Endothelial cell of umbilical vein (primary cell): ENCODE data around the gene NFATC2. TPM values are rescaled to one million over a fixed set of nuclear protein-coding genes. Genes with fewer than 3 reads are reported as not detected.

Source experiments
- BruUV-seq: library from RNA; stranded (reverse); fragments of 400-500 nt; replicated peaks from 2 replicates; lab custom pipeline; 2021; lab: Mats Ljungman, UMichigan
- CTCF ChIA-PET: fragments of 300-600, 350-600 bp; sonication (Branson Sonifier 250); formaldehyde crosslinking; loops from one replicate; lab custom pipeline; 2021; ENCODE audit warnings: antibody characterized with exemption, inconsistent platforms; lab: Charles Lee
- POLR2A ChIA-PET: fragments of 300-600, 350-600 bp; sonication (Branson Sonifier 250); formaldehyde crosslinking; loops from one replicate; lab custom pipeline; 2021; ENCODE audit warnings: antibody characterized with exemption, inconsistent platforms; lab: Charles Lee
- DNase-seq: peaks from one replicate; pipeline ENCODE4 v3.0.0-alpha.2; 2011; ENCODE audit warnings: low read depth, low spot score
- FAIRE-seq: peaks from 2 replicates; lab custom pipeline; 2011; peaks lifted over from hg19 to GRCh38; lab: Jason Lieb, UNC
- H2AFZ ChIP-seq: 2 replicates; pipeline ENCODE4 v1.6.0; 2012; ENCODE audit warnings: low read depth, low read length, control low read depth, inconsistent platforms
- H3K27ac ChIP-seq: 2 replicates; pipeline ENCODE4 v1.5.1; 2011; ENCODE audit warnings: low read depth, mild to moderate bottlenecking, control low read depth, low read length, moderate library complexity; ENCODE audit not compliant: insufficient read depth
- H3K27me3 ChIP-seq, 2 experiments: 2 replicates each; pipeline versions ENCODE4 v1.6.0 to v1.6.1; 2011; ENCODE audit warnings: low read length in 2 of 2, mixed read lengths in 1 of 2; ENCODE audit not compliant: control insufficient read depth in 2 of 2, insufficient read depth in 2 of 2
- H3K36me3 ChIP-seq, 2 experiments: 2 replicates in 1 of 2; 3 replicates in 1 of 2; pipeline ENCODE4 v1.5.1; 2011; ENCODE audit warnings: low read length in 2 of 2, mild to moderate bottlenecking in 1 of 2, moderate library complexity in 1 of 2; ENCODE audit not compliant: control insufficient read depth in 2 of 2, insufficient read depth in 2 of 2; ENCODE audit errors: extremely low read depth in 1 of 2
- H3K4me1 ChIP-seq: 3 replicates; pipeline ENCODE4 v1.5.1; 2011; ENCODE audit warnings: mild to moderate bottlenecking, low read length; ENCODE audit not compliant: control insufficient read depth, insufficient read depth; ENCODE audit errors: extremely low read depth
- H3K4me2 ChIP-seq: 2 replicates; pipeline ENCODE4 v1.6.1; 2011; ENCODE audit warnings: low read length, control low read depth, mixed read lengths; ENCODE audit not compliant: insufficient read depth
- H3K4me3 ChIP-seq, 3 experiments: fragments of 200-600 bp in 1 of 3; sonication (generic), shearing (Covaris generic) in 1 of 3; replicated peaks in 1 of 3; 2 replicates each; pipeline ENCODE4 v1.5.1; 2011 to 2016; ENCODE audit warnings: control low read depth in 3 of 3, low read length in 3 of 3, mild to moderate bottlenecking in 2 of 3, inconsistent platforms in 1 of 3, low read depth in 1 of 3, moderate library complexity in 1 of 3; ENCODE audit not compliant: insufficient read depth in 1 of 3
- H3K79me2 ChIP-seq: 2 replicates; pipeline ENCODE4 v1.6.0; 2012; ENCODE audit warnings: low read length, inconsistent platforms; ENCODE audit not compliant: control insufficient read depth, insufficient read depth
- H3K9ac ChIP-seq: replicated peaks from 2 replicates; pipeline ENCODE3; 2011; ENCODE audit warnings: low read length, control low read depth; ENCODE audit not compliant: insufficient read depth; ENCODE audit errors: extremely low read depth
- H3K9me1 ChIP-seq: replicated peaks from 3 replicates; pipeline ENCODE4 v1.6.0; 2011; ENCODE audit warnings: mild to moderate bottlenecking, low read length; ENCODE audit not compliant: control insufficient read depth, insufficient read depth; ENCODE audit errors: extremely low read depth
- H3K9me3 ChIP-seq: replicated peaks from 2 replicates; pipeline ENCODE4 v1.5.1; 2012; ENCODE audit warnings: low read length, inconsistent platforms; ENCODE audit not compliant: control insufficient read depth, insufficient read depth
- H4K20me1 ChIP-seq: replicated peaks from 2 replicates; pipeline ENCODE3; 2011; ENCODE audit warnings: mild to moderate bottlenecking, low read length; ENCODE audit not compliant: control insufficient read depth, insufficient read depth; ENCODE audit errors: extremely low read depth
- CTCF ChIP-seq, 2 donors: IDR thresholded peaks; 1 replicate in 1 of 2; 2 replicates in 1 of 2; pipeline ENCODE4 v1.5.1; 2011; ENCODE audit warnings: low read length in 2 of 2, mild to moderate bottlenecking in 2 of 2, moderate library complexity in 2 of 2, control low read depth in 1 of 2, inconsistent platforms in 1 of 2, low read depth in 1 of 2; ENCODE audit not compliant: insufficient read depth in 1 of 2; ENCODE audit errors: extremely low read depth in 1 of 2
- EZH2 ChIP-seq: IDR thresholded peaks from 2 replicates; pipeline ENCODE4 v1.6.1; 2012; ENCODE audit warnings: borderline replicate concordance, low read depth, mild to moderate bottlenecking, moderate library complexity, low read length, inconsistent platforms; ENCODE audit not compliant: severe bottlenecking
- FOS ChIP-seq: IDR thresholded peaks from 2 replicates; pipeline ENCODE4 v1.6.1; 2011; ENCODE audit warnings: mild to moderate bottlenecking, low read length, moderate library complexity, borderline replicate concordance; ENCODE audit not compliant: insufficient read depth
- GATA2 ChIP-seq: IDR thresholded peaks from 2 replicates; pipeline ENCODE4 v1.7.0; 2011; ENCODE audit warnings: low read depth, mild to moderate bottlenecking, moderate library complexity, mixed read lengths, low read length; ENCODE audit not compliant: insufficient read length, insufficient read depth
- JUN ChIP-seq: IDR thresholded peaks from 2 replicates; pipeline ENCODE4 v1.6.1; 2011; ENCODE audit warnings: borderline replicate concordance, low read depth; ENCODE audit not compliant: insufficient read length, insufficient read depth
- MAX ChIP-seq: IDR thresholded peaks from 2 replicates; pipeline ENCODE4 v1.6.1; 2011; ENCODE audit not compliant: insufficient read depth, insufficient read length
- MYC ChIP-seq: IDR thresholded peaks from one replicate; pipeline ENCODE4 v1.6.1; 2011; ENCODE audit warnings: mild to moderate bottlenecking, low read depth, low read length
- POLR2A ChIP-seq: IDR thresholded peaks from 2 replicates; pipeline ENCODE4 v1.6.1; 2012; ENCODE audit warnings: low read depth, mild to moderate bottlenecking, control low read depth, low read length
- POLR2AphosphoS5 ChIP-seq: IDR thresholded peaks from 2 replicates; pipeline ENCODE4 v1.6.1; 2012; ENCODE audit warnings: low read depth, mild to moderate bottlenecking, control low read depth, low read length, moderate library complexity; ENCODE audit not compliant: insufficient read depth
- dilution Hi-C: fragments of 300-500 bp; cut with MboI; formaldehyde crosslinking; loops from one replicate; pipeline ENCODE4 v1.15.0; 2019; ENCODE audit warnings: low sequenced_read_pairs; ENCODE audit not compliant: extremely low pct_ligation_motif_present
- intact Hi-C: fragments of 100-400 bp; cut with micrococcal nuclease; formaldehyde crosslinking; loops from one replicate; pipeline ENCODE4 v1.10.0; 2022
- polyA plus RNA-seq, 4 experiments: library from polyadenylated mRNA; depleted of rRNA in 3 of 4; stranded (reverse) in 3 of 4; unstranded in 1 of 4; fragments of >200 nt; gene quantifications; 2 replicates each; pipeline versions ENCODE4 v1.2.1 to v1.2.3, GENCODE V29; 2011 to 2012; ENCODE audit warnings: missing spikeins in 1 of 4
- total RNA-seq: library from RNA; stranded (reverse); gene quantifications from 2 replicates; pipeline ENCODE4 v1.2.3, GENCODE V29; 2021

Gene NFATC2
- total and polyA plus RNA-seq, 2 donors (not counting 3 experiments of a cell fraction or from before 2014, with no cell fraction given): 3.1 to 13.0 TPM

GRCh38 chr20:51420805-51421204 is 121.7 kb downstream of the NFATC2 start:
- H3K9ac ChIP-seq: no peak overlapping the region
- no peaks in the 10 kb centered on the region for H3K9me1 ChIP-seq
- BruUV-seq: no TSS peak
- no peaks in the 10 kb centered on the region for H3K27me3 ChIP-seq
- H3K9me3 ChIP-seq: no peaks in the 10 kb centered on the region
- ChIA-PET CTCF (no interaction called here), POLR2A (no interaction called here)
- H4K20me1 ChIP-seq: no peaks in the 10 kb centered on the region
- no peak overlapping the region for H2AFZ ChIP-seq
- DNase-seq (no peak), FAIRE-seq (no peak)
- H3K36me3 ChIP-seq: peaks cover 0 to 1% of the 10 kb centered on the region in 2 experiments
- dilution Hi-C loops (loop anchor here (25.0 kb wide), 1 partner anchor 166 kb away; no protein-coding TSS in a partner anchor), intact Hi-C loops (no loop called here)
- no peak overlapping the region for H3K4me3 ChIP-seq
- H3K27ac ChIP-seq: no peak overlapping the region
- H3K79me2 ChIP-seq: no peaks in the 10 kb centered on the region
- no peak overlapping the region for H3K4me2 ChIP-seq
- no peak for TF ChIP-seq POLR2A
- TF ChIP-seq EZH2: no peak
- no peak for TF ChIP-seq CTCF (IDR thresholded peaks at IDR 0.05; ENCODE audit: extremely low read depth in 1 of 2, insufficient read depth in 1 of 2, low read depth in 1 of 2, low read length in 2 of 2)
- TF ChIP-seq FOS: no peak
- no peak for TF ChIP-seq GATA2
- no peak for TF ChIP-seq POLR2AphosphoS5
- no peak for TF ChIP-seq MAX
- no peak for TF ChIP-seq JUN
- TF ChIP-seq MYC: no peak
- peaks cover 14% of the 10 kb centered on the region for H3K4me1 ChIP-seq
